Measurements from ENCODE around the gene APOBEC3A.

The APOBEC3A gene

GRCh38 chr22:38957046-38957770, at the start of gene APOBEC3A:
Gene APOBEC3A, plus strand, starts transcription at chr22:38957609. Its CDS starts 83 bp downstream, at chr22:38957692.
- DNase-seq (ENCODE audit: low read depth): no peak

GRCh38 chr22:38907767-38908166, 49.6 kb upstream of the APOBEC3A start:
- DNase-seq (ENCODE audit: low read depth): no peak

- DNase-seq (ENCODE audit: low read depth): no peak
Observed at GRCh38 chr22:38911434-38911833, 46.0 kb upstream of the APOBEC3A start.

GRCh38 chr22:38919631-38920190, 37.7 kb upstream of the APOBEC3A start:
- DNase-seq (ENCODE audit: low read depth): no peak

GRCh38 chr22:38921120-38921519, 36.3 kb upstream of the APOBEC3A start:
- DNase-seq (ENCODE audit: low read depth): no peak

GRCh38 chr22:38921806-38922205, 35.6 kb upstream of the APOBEC3A start:
- no peak for DNase-seq (ENCODE audit: low read depth)

- no peak for DNase-seq (ENCODE audit: low read depth)
Observed at GRCh38 chr22:38923463-38924346, 33.7 kb upstream of the APOBEC3A start.

- DNase-seq (ENCODE audit: low read depth): no peak
Observed at GRCh38 chr22:38924347-38924952, 33.0 kb upstream of the APOBEC3A start.

GRCh38 chr22:38925571-38926041, 31.8 kb upstream of the APOBEC3A start:
- DNase-seq (ENCODE audit: low read depth): no peak

- peak; percentile 15 for DNase-seq (ENCODE audit: low read depth)
Observed at GRCh38 chr22:38927033-38927781, 30.2 kb upstream of the APOBEC3A start.

- DNase-seq (ENCODE audit: low read depth): no peak
Observed at GRCh38 chr22:38930512-38930911, 26.9 kb upstream of the APOBEC3A start.

- DNase-seq (ENCODE audit: low read depth): no peak
Observed at GRCh38 chr22:38935023-38935422, 22.4 kb upstream of the APOBEC3A start.

GRCh38 chr22:38935616-38936015, 21.8 kb upstream of the APOBEC3A start:
- DNase-seq (ENCODE audit: low read depth): no peak

- DNase-seq (ENCODE audit: low read depth): no peak
Observed at GRCh38 chr22:38936562-38936961, 20.8 kb upstream of the APOBEC3A start.

GRCh38 chr22:38937036-38937435, 20.4 kb upstream of the APOBEC3A start:
- DNase-seq (ENCODE audit: low read depth): no peak

- no peak for DNase-seq (ENCODE audit: low read depth)
Observed at GRCh38 chr22:38937541-38937940, 19.9 kb upstream of the APOBEC3A start.

GRCh38 chr22:38938221-38938620, 19.2 kb upstream of the APOBEC3A start:
- no peak for DNase-seq (ENCODE audit: low read depth)

- no peak for DNase-seq (ENCODE audit: low read depth)
Observed at GRCh38 chr22:38938925-38939324, 18.5 kb upstream of the APOBEC3A start.

- no peak for DNase-seq (ENCODE audit: low read depth)
Observed at GRCh38 chr22:38940811-38941384, 16.5 kb upstream of the APOBEC3A start.

- DNase-seq (ENCODE audit: low read depth): no peak
Observed at GRCh38 chr22:38941488-38941987, 15.9 kb upstream of the APOBEC3A start.

GRCh38 chr22:38942702-38943101, 14.7 kb upstream of the APOBEC3A start:
- DNase-seq (ENCODE audit: low read depth): no peak

All from activated T-helper 1 cell treated with Interleukin-2 at 50 U/mL for 16 hours (primary cell).